ENCODE measurements around the gene ARFIP1.
"Not testable (repeated sequence)": the region's sequence is repeated elsewhere in the genome, so short reads cannot be mapped to it uniquely, and the experiment has no call there.

The ARFIP1 gene

GRCh38 chr4:152785639-152786615 lies 6.2 kb downstream of the ARFIP1 start:
- DNase-seq: no peak

- DNase-seq: no peak
Measured at GRCh38 chr4:152786627-152787026, 6.9 kb downstream of the ARFIP1 start.

GRCh38 chr4:152795891-152796290 lies 16.1 kb downstream of the ARFIP1 start:
- DNase-seq: no peak

- DNase-seq: no peak
Measured at GRCh38 chr4:152803541-152803940, 23.8 kb downstream of the ARFIP1 start.

GRCh38 chr4:152805071-152805650 lies 25.4 kb downstream of the ARFIP1 start:
- DNase-seq: no peak

GRCh38 chr4:152805818-152806217 lies 26.1 kb downstream of the ARFIP1 start:
- no peak for DNase-seq

GRCh38 chr4:152806501-152807125 lies 26.9 kb downstream of the ARFIP1 start:
- DNase-seq: no peak

GRCh38 chr4:152807294-152807829 lies 27.6 kb downstream of the ARFIP1 start:
- no peak for DNase-seq

GRCh38 chr4:152808670-152809069 lies 28.9 kb downstream of the ARFIP1 start:
- DNase-seq: no peak

GRCh38 chr4:152810715-152811287 lies 31.0 kb downstream of the ARFIP1 start:
- DNase-seq: no peak

GRCh38 chr4:152815078-152815477 lies 35.3 kb downstream of the ARFIP1 start:
- DNase-seq: no peak

GRCh38 chr4:152817331-152817730 lies 37.6 kb downstream of the ARFIP1 start:
- no peak for DNase-seq

GRCh38 chr4:152819026-152819645 lies 39.4 kb downstream of the ARFIP1 start:
- no peak for DNase-seq

GRCh38 chr4:152820073-152820472 lies 40.3 kb downstream of the ARFIP1 start:
- no peak for DNase-seq

- no peak for DNase-seq
Measured at GRCh38 chr4:152822323-152822722, 42.6 kb downstream of the ARFIP1 start.

- no peak for DNase-seq
Measured at GRCh38 chr4:152824561-152824960, 44.8 kb downstream of the ARFIP1 start.

- DNase-seq: no peak
Measured at GRCh38 chr4:152825336-152825735, 45.6 kb downstream of the ARFIP1 start.

- DNase-seq: no peak
Measured at GRCh38 chr4:152828122-152828521, 48.4 kb downstream of the ARFIP1 start.

GRCh38 chr4:152831416-152831815 lies 51.7 kb downstream of the ARFIP1 start:
- DNase-seq: no peak

GRCh38 chr4:152836936-152837335 lies 57.2 kb downstream of the ARFIP1 start:
- no peak for DNase-seq

GRCh38 chr4:152839729-152840128 lies 60.0 kb downstream of the ARFIP1 start:
- DNase-seq: not testable (repeated sequence)

GRCh38 chr4:152843481-152844090 lies 63.8 kb downstream of the ARFIP1 start:
- no peak for DNase-seq
